DOHH2 (cell line): ENCODE measurements around the gene ENTPD8.

Experiments
- H3F3A ChIP-seq: fragments of 200-600 bp; sonication (generic), shearing (Covaris generic); 2 replicates; pipeline ENCODE4 v1.6.0; 2016; ENCODE audit warnings: antibody characterized with exemption, mild to moderate bottlenecking; ENCODE audit not compliant: control insufficient read depth, insufficient read depth
- H3K27ac ChIP-seq: fragments of 200-600 bp; sonication (generic); 2 replicates; pipeline ENCODE4 v1.5.1; 2014; ENCODE audit warnings: low read depth, mild to moderate bottlenecking, low read length, moderate library complexity
- H3K27me3 ChIP-seq: fragments of 200-600 bp; sonication (generic); 2 replicates; pipeline ENCODE4 v1.6.1; 2014; ENCODE audit warnings: mild to moderate bottlenecking, low read length, mixed read lengths; ENCODE audit not compliant: control insufficient read depth
- H3K36me3 ChIP-seq: fragments of 200-600 bp; sonication (generic); 2 replicates; pipeline ENCODE4 v1.6.1; 2014; ENCODE audit warnings: mild to moderate bottlenecking, low read length, moderate library complexity, mixed read lengths; ENCODE audit not compliant: control insufficient read depth
- H3K4me1 ChIP-seq: fragments of 200-600 bp; sonication (generic); 2 replicates; pipeline ENCODE4 v1.6.1; 2014; ENCODE audit warnings: mild to moderate bottlenecking, low read length, mixed read lengths; ENCODE audit not compliant: control insufficient read depth
- H3K4me2 ChIP-seq: fragments of 200-600 bp; sonication (generic); 2 replicates; pipeline ENCODE4 v1.6.0; 2014; ENCODE audit warnings: mild to moderate bottlenecking, low read length, moderate library complexity
- H3K4me3 ChIP-seq: fragments of 200-600 bp; sonication (generic); 2 replicates; pipeline ENCODE4 v1.5.1; 2014; ENCODE audit warnings: mild to moderate bottlenecking, low read length, mixed read lengths
- H3K79me2 ChIP-seq: fragments of 200-600 bp; sonication (generic); 2 replicates; pipeline ENCODE4 v1.6.1; 2014; ENCODE audit warnings: mild to moderate bottlenecking, low read length, mixed read lengths; ENCODE audit not compliant: control insufficient read depth
- H3K9me2 ChIP-seq: fragments of 200-600 bp; sonication (generic); replicated peaks from 2 replicates; pipeline ENCODE4 v1.6.1; 2014; ENCODE audit warnings: mild to moderate bottlenecking, low read length, mixed read lengths; ENCODE audit not compliant: control insufficient read depth
- H3K9me3 ChIP-seq: fragments of 200-600 bp; sonication (generic); 2 replicates; pipeline ENCODE4 v1.6.1; 2014; ENCODE audit warnings: antibody characterized with exemption, low read length, mixed read lengths; ENCODE audit not compliant: control insufficient read depth, insufficient read depth
- H4K20me1 ChIP-seq: fragments of 200-600 bp; sonication (generic); 2 replicates; pipeline ENCODE4 v1.6.0; 2014; ENCODE audit warnings: low read depth, mild to moderate bottlenecking, antibody characterized with exemption, low read length, moderate library complexity; ENCODE audit not compliant: control insufficient read depth, insufficient read depth
- EZH2phosphoT487 ChIP-seq: fragments of 200-600 bp; sonication (generic); IDR thresholded peaks from 2 replicates; pipeline ENCODE4 v1.6.1; 2017; ENCODE audit warnings: borderline replicate concordance, mild to moderate bottlenecking, antibody characterized with exemption, low read length, moderate library complexity, mixed read lengths
- TF ChIP-seq, protein P1 (sequence below): fragments of 200-600 bp; sonication (generic); IDR thresholded peaks from one replicate; pipeline ENCODE4 v1.5.1; 2014; ENCODE audit warnings: antibody characterized with exemption, mild to moderate bottlenecking, low read depth, low read length; ENCODE audit not compliant: poor library complexity, severe bottlenecking

Gene ENTPD8

DNA sequence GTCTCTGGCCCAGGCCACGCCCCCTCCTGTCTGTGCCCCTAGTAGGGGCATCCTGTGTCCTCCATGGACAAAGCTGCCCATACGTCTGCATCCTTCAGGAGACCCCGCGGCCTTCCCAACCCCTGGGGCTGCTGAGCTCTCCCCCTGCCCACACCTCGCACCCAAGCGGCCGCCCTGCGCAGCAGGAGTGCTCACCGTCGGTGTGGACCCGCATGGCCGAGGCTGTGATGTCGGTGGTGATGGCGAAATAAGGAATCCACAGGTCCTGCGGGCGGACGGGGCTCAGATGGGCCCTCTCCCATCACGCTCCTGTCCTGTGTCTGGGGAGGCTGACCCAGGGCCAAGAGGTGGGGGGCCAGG is 22.8 kb upstream of the ENTPD8 start:
- no peak overlapping the region for H3K4me2 ChIP-seq
- no peaks in the 10 kb centered on the region for H3K36me3 ChIP-seq
- TF ChIP-seq, protein P1, sequence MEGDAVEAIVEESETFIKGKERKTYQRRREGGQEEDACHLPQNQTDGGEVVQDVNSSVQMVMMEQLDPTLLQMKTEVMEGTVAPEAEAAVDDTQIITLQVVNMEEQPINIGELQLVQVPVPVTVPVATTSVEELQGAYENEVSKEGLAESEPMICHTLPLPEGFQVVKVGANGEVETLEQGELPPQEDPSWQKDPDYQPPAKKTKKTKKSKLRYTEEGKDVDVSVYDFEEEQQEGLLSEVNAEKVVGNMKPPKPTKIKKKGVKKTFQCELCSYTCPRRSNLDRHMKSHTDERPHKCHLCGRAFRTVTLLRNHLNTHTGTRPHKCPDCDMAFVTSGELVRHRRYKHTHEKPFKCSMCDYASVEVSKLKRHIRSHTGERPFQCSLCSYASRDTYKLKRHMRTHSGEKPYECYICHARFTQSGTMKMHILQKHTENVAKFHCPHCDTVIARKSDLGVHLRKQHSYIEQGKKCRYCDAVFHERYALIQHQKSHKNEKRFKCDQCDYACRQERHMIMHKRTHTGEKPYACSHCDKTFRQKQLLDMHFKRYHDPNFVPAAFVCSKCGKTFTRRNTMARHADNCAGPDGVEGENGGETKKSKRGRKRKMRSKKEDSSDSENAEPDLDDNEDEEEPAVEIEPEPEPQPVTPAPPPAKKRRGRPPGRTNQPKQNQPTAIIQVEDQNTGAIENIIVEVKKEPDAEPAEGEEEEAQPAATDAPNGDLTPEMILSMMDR, result no peak
- TF ChIP-seq EZH2phosphoT487, result no peak
- no peaks in the 10 kb centered on the region for H3K9me3 ChIP-seq
- H3K4me1 ChIP-seq, result peaks cover 43% of the 10 kb centered on the region
- no peaks in the 10 kb centered on the region; the same call in 1 of the 2 replicates for H3K79me2 ChIP-seq
- H3F3A ChIP-seq, result no peaks in the 10 kb centered on the region
- no peaks in the 10 kb centered on the region for H3K9me2 ChIP-seq
- H4K20me1 ChIP-seq, result no peaks in the 10 kb centered on the region
- H3K4me3 ChIP-seq, result no peak overlapping the region
- no peaks in the 10 kb centered on the region for H3K27me3 ChIP-seq
- no peak overlapping the region for H3K27ac ChIP-seq

DNA sequence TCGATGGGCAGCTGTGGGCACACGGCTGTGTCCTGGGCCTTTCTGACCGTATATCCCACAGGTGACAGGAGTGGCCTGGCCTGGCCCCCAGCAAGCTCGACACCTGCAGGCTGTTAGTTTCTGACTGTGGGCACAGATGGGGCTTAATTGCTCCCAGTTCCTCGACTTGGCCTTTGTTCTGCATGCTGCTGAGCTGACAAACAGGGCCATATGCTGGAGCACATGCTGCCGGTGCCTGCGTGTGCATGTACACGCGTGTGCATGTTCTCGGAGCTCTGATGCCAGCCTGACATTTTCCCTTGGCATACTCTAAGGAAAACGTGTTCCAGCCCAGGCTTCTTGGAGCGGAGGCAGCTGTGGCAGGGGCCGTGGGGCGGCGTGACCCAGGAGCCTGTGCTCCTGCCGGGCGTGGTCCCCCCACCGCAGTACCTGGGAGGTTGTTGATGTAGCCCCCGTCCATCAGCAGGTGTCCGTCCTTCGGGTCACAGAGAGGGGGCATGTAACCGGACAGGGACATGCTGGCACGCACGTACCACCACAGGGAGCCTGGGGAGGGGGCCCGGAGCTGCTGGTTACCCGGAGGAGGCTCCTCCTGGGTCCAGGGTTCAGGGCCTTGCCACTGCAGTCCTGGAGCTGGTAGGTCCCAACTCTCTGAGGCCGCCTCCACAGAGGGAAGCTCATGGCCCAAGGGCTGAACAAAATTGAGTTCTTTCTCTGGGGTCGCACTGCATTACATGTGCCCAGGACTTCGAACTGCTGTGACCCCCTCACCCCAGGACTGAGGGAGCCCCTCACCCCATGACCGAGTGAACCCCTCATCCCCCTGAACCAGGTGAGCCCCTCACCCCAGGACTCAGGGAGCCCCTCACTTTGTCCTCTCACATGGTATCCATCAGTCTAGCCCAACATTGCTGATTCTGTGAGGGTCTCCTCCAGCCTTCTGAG is 22.1 kb upstream of the ENTPD8 start:
- Histone ChIP-seq H3K36me3 (peaks cover 5% of the 10 kb centered on the region), H3K4me2 (peak overlapping the region; percentile 62), H3K9me3 (no peaks in the 10 kb centered on the region), H3F3A (no peaks in the 10 kb centered on the region), H3K4me3 (peak overlapping the region; percentile 78), H3K4me1 (peaks cover 46% of the 10 kb centered on the region), H3K27ac (peak overlapping the region; percentile 82), H4K20me1 (no peaks in the 10 kb centered on the region), H3K27me3 (no peaks in the 10 kb centered on the region), H3K79me2 (peaks cover 6% of the 10 kb centered on the region), H3K9me2 (no peaks in the 10 kb centered on the region)
- no peak for TF ChIP-seq EZH2phosphoT487
- TF ChIP-seq, protein P1, result no peak

DNA sequence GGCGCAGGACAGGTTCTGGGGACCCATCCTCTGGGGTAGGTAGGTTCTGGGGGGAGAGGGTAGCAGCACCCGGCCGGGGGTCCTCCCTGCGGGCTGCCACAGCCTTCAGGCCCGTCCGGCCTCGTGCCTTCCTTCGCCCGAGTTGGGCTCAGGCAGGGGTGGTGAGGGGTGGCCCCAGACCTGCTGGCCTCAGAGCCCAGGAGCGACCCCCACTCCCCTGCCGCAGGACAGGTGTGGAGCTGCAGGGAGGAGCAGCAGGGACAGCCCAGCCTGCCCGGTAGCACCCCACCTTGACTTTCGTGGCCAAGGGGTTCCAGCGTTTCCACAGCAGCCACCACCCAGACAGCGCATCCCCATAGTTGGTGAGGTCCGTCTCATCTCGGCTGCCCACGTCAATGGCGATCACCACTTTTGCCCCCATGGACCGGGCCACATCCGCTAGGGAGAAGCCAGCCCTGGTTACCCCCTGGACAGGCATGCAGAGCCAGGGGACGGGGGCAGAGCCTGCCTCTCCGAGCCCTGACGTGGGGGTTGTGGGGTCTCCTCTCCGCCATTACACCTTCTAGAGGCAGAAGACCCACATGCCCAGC is 21.3 kb upstream of the ENTPD8 start:
- H3K4me1 ChIP-seq, result peaks cover 53% of the 10 kb centered on the region
- peak overlapping the region; percentile 82 for H3K27ac ChIP-seq
- peak overlapping the region; percentile 62 for H3K4me2 ChIP-seq

More for the DNA sequence above, 21.3 kb upstream of the ENTPD8 start:
- Histone ChIP-seq H3K27me3 (no peaks in the 10 kb centered on the region), H3K4me3 (peak overlapping the region; percentile 78), H3K9me3 (no peaks in the 10 kb centered on the region), H3F3A (no peaks in the 10 kb centered on the region), H3K36me3 (peaks cover 12% of the 10 kb centered on the region), H3K79me2 (peaks cover 14% of the 10 kb centered on the region), H3K9me2 (no peaks in the 10 kb centered on the region), H4K20me1 (no peaks in the 10 kb centered on the region; the same call in 1 of the 2 replicates)
- TF ChIP-seq, protein P1, result no peak
